ENCODE measurements around the gene STXBP1.

- TF ChIP-seq CTCF (IDR thresholded peaks at IDR 0.05) (no peak), EP300 (IDR thresholded peaks at IDR 0.05) (no peak), POLR2A (IDR thresholded peaks at IDR 0.05) (no peak)
Observed at GRCh38 chr9:127647451-127647850, 35.4 kb downstream of the STXBP1 start.
